ENCODE data around the gene CARD6. TPM values are rescaled to one million over a fixed set of nuclear protein-coding genes. Genes with fewer than 3 reads are reported as not detected.

The CARD6 gene
- total and polyA plus RNA-seq, 10 of the 15 experiments (the other 5 are each of a cell fraction or from before 2014, with no cell fraction given): 0.29 to 1.2 (median 0.62) TPM

GRCh38 chr5:40813698-40814281 is 27.4 kb upstream of the CARD6 start:
- no peak overlapping the region for H3K27ac ChIP-seq (ENCODE audit: control insufficient read depth, insufficient read depth)
- SMC1A ChIA-PET (ENCODE audit: uncharacterized antibody, unreplicated experiment): no interaction called here
- in situ Hi-C loops (cut with MboI) (no loop called here), intact Hi-C loops (cut with micrococcal nuclease; ENCODE audit: unreplicated experiment) (no loop called here)
- RAD21 ChIA-PET (ENCODE audit: unreplicated experiment): no interaction called here
- ATAC-seq (peak; percentile 27; the same call in 1 of the 3 replicates), DNase-seq (ENCODE audit: low read depth, low spot score) (no peak), FAIRE-seq (no peak)
- H4K20me1 ChIP-seq (ENCODE audit: control insufficient read depth, insufficient read depth): no peaks in the 10 kb centered on the region
- no peak overlapping the region for H3K4me2 ChIP-seq (ENCODE audit: control insufficient read depth, insufficient read depth)
- no peaks in the 10 kb centered on the region for H3K4me1 ChIP-seq (ENCODE audit: control insufficient read depth, insufficient read depth, low read length)
- POLR2A ChIA-PET: no interaction called here
- no peaks in the 10 kb centered on the region for H3K79me2 ChIP-seq (ENCODE audit: control insufficient read depth, insufficient read depth, low read length)
- H3K4me3 ChIP-seq: no peak overlapping the region
- no TSS peak for BruUV-seq (replicated peaks)
- CTCF ChIA-PET: no interaction called here
- TF ChIP-seq HCFC1 (IDR thresholded peaks at IDR 0.05; ENCODE audit: low read length) (no peak), HDGF (IDR thresholded peaks at IDR 0.05) (no peak), POLR2A (IDR thresholded peaks at IDR 0.05; ENCODE audit: low read depth, low read length) (no peak), ZBTB40 (IDR thresholded peaks at IDR 0.05; ENCODE audit: borderline replicate concordance) (no peak), WRNIP1 (IDR thresholded peaks at IDR 0.05; ENCODE audit: borderline replicate concordance, low read depth, low read length) (no peak), IRF4 (IDR thresholded peaks at IDR 0.05; ENCODE audit: low read depth, low read length) (no peak), KAT2A (conservative IDR thresholded peaks at IDR 0.05; ENCODE audit: control insufficient read depth, low read depth, low read length) (no peak), E4F1 (IDR thresholded peaks at IDR 0.05; ENCODE audit: borderline replicate concordance, partially characterized antibody) (no peak), RELA (IDR thresholded peaks at IDR 0.05; ENCODE audit: borderline replicate concordance, partially characterized antibody) (no peak), SUPT20H (IDR thresholded peaks at IDR 0.05; ENCODE audit: borderline replicate concordance, control insufficient read depth, low read depth, low read length) (no peak), IKZF1 (conservative IDR thresholded peaks at IDR 0.05) (no peak), NFIC (IDR thresholded peaks at IDR 0.05; ENCODE audit: low read depth, low read length) (no peak), SMARCA5 (IDR thresholded peaks at IDR 0.05) (no peak), ZNF687 (IDR thresholded peaks at IDR 0.05) (no peak), MEF2B (IDR thresholded peaks at IDR 0.05; ENCODE audit: partially characterized antibody, poor library complexity, severe bottlenecking) (no peak), RBBP5 (conservative IDR thresholded peaks at IDR 0.05) (no peak)
- no peak overlapping the region for H3K9ac ChIP-seq (ENCODE audit: control insufficient read depth, insufficient read depth, low read length)
- 53% methylated on average over 2 of the region's 2 CpGs for WGBS (ENCODE audit: insufficient coverage, insufficient replicate concordance, low lambda C conversion rate, missing lambda C conversion rate)
- H3K9me3 ChIP-seq (replicated peaks; ENCODE audit: control insufficient read depth, insufficient read depth, low read length): no peaks in the 10 kb centered on the region
- no peak overlapping the region for H2AFZ ChIP-seq (ENCODE audit: control insufficient read depth, low read depth, low read length)
- no peaks in the 10 kb centered on the region for H3K36me3 ChIP-seq (ENCODE audit: control insufficient read depth in 2 of 2, insufficient read depth in 2 of 2, low read length in 1 of 2)
- no peaks in the 10 kb centered on the region for H3K27me3 ChIP-seq (replicated peaks in 1 of 2; ENCODE audit: control insufficient read depth in 2 of 2, insufficient read depth in 2 of 2, low read length in 1 of 2)

Data from GM12878 (cell line).